ENCODE measurements around the gene MEX3A.
"Not testable (repeated sequence)": the region's sequence is repeated elsewhere in the genome, so short reads cannot be mapped to it uniquely, and the experiment has no call there.

MEX3A gene

DNA sequence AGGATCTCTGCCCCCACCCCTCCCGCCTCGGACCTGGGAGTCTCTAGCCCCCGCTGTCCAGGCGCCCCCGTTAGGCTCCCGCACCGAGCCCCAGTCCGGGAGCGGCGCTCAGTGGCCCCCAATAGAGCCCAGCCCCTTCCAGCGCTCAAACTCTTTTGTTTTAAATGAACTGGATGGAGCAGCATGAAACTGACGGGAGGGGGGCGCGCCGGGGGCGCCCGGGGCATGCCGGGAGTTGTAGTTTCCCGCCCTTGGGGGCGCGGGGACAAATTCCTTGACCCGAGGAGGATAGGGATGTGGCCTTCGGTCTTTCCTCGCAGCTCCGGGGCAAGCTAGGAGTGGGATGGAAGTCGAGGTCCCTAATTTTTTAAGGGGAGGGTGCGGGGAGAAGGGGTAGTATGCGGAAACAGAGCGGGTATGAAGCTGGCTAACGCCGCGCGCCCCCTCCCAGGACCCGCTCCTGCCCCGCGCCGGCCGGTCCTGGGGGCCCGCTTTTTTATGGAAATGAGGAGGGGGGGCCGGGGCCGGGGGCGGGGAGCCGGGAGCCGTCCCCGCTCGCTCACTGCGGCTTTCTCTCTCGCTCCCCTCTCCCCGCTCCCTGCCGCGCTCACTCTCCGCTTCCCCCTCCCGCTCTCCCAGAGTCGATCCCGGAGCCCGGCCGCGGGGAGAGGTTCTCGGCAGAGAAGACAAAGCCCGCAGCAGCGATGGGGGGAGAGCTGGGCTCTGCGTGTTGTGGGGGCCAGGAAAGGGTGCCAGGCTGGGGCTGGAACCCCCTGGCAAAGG is at the start of gene MEX3A:
Gene MEX3A, minus strand, starts transcription at position 157 of the 783 bp plus-strand sequence. CDS start 467 bp downstream, outside the sequence.
- DNase-seq (ENCODE audit: low read depth), result no peak

- DNase-seq (ENCODE audit: low read depth), result no peak
Observed at GRCh38 chr1:156130578-156130942, 48.3 kb upstream of the MEX3A start.

DNA sequence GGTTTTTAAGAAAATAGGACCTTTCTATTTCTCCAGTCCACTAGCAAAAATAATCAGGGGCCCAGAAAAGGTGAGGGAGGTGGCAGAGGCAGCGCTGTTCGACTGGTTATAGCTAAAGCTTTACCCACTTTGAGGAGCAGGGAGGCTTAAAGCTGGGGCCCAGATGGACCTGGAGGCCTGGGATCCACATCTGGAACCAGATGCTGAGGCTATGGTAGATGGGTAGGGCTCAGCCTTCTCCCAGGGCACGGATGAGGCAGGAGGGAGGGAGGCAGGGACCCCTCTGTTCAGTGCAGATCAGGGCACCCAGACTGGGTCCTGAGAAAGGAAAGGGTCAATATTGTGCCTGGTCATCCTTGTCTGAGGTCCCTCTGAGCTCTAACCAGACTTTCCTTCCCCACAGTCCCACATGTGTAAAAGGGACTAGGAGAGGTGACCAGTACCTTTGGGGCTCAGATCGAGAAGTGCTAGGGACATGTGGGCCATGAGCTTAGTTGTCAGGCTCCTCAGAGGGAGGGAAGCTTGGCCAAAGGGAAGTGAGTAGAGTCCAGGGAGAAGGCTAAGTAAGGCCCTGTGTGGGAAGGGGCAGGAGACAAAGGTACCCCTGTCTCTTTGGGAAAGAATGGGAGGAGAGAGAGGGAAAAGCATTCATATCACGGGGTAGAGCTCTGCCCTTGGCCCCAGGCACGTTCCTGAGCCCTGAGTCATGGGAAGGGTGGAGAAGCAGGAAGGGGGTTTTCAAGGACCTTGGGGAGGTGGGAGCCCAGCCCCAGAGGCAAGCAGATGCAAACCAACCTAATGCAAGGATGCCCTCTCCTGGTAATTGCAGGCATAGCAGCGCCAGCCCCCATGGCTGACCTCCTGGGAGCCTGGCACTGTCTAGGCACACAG is 47.7 kb upstream of the MEX3A start:
- DNase-seq (ENCODE audit: low read depth), result no peak

DNA sequence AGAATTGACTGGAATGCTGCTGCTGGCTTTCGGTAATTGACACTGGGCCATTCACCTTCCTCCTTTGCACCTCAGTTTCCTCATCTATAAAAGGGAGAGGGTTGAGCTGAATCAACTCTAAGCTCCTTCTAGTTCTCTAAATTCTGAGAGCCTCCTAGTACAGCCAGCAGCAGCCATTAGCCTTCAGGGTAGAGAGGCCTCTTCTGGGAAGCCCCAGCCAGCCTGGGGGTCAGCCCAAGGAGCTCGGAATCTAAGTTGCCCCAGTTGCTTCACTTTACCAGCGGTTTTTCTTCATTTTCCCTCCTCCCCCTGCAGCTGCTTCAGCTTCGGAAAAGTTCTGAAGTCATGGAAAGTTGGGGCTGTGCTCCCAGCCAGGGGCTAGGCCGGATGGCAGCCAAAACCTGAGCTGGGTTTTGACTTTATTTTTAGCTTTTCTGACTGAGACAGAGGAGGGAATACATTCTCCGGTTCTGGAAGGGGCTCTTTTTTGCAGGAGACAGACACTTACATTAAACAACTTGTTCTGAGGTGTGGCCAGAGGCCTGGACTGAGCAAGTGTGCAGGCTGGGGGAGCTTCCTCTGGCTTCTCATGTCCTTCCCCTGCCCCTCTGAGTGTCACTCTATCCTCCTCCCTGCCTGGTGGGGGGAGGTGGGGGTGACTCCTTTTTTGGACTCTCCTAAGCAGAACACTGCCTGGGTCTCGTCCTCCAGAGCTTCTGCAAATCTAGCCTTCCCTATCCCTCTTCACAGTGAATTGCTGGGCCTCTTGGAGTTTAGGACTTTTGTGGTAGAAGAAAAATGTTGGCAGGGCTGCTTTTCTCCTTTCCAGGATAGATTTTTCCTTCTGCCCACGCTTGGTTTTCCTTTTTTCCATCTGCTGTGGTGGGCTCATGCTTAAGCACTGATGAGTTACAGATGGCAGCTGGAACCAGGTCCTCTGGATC is 46.7 kb upstream of the MEX3A start:
- DNase-seq (ENCODE audit: low read depth), result no peak

GRCh38 chr1:156128308-156128653 is 46.0 kb upstream of the MEX3A start:
- no peak for DNase-seq (ENCODE audit: low read depth)

DNA sequence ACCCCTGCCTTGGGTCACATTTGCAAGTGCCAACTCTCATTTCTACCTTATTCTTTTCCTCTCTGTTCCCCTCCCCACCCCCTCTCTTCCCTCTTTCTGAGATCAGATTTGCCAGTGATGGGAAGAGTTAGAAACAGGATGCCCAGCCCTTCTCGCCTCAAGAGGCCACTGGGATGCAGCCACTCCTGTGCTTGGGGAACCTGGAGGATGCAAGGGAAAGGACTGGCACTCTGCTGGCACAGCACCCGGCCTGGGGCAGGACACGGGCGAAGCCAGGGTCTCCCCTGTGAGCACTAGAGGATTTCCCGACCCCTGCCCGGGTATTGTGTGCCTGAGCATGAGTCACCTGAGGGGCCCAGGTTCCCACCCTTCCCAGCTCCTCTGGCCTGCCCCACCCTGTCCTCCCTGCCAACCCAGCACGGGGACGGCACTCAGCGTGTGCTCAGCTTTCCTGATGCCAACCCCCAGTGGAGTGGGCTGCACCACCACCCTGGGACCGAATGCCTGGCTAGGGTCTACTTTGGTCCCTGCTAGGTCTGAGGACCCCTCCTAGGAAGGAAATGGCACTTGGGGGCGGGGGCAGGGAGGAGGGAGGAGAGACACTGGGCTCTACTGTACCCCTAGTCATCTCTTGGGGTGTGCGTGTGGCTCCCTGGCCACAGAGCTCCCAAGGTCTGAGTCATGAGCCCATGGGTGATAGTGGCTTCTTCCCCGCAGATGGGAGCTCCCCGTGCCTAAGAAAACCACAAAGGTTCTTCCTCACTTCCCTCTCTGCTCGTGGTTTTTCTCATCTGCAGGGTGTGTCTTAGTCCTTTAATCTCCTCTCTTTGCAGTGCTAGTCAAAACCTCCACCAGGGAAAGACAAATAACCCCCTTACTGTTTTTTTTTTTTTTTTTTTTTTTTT is 44.6 kb upstream of the MEX3A start:
- no peak for DNase-seq (ENCODE audit: low read depth)

DNA sequence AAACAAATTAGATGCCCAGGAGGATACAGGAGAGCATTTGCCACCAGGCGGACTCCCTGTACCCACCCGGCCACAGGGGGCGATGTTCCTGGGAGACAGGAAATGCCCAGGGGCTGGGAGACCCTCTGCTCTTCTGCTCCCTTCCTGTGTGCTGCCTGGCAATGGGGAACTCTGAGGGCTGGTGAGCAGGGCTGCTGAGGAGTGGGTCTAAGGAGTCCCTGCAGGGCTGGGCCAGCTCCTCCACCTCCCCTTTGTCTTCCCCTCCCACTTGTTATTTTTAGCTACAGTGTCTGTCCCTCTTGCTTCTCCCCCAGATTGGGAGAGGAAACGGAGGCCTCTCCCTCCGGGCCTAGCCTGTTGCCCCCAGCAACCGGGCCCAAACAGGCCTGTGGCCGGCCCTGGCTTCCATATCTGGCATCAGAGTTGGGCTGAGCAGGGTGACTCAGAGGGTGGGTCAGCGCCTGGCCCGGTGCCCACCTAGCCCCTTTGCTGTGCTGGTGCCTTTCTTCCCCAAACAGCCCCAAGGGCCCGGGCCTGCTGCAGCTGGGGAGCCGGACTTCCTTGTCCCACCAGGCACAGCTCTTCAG is 43.9 kb upstream of the MEX3A start:
- DNase-seq (ENCODE audit: low read depth), result peak; percentile 74

DNA sequence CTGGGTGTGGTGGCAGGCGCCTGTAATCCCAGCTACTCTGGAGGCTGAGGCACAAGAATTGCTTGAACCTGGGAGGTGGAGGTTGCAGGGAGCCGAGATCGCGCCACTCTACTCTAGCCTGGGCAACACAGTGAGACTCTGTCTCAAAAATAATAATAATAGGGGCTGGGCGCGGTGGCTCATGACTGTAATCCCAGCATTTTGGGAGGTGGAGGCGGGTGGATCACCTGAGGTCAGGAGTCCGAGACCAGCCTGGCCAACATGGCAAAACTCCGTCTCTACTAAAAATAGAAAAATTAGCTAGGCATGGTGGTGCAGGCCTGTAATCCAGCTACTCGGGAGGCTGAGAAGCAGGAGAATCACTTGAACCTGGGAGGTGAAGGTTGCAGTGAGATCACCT is 43.3 kb upstream of the MEX3A start:
- not testable (repeated sequence) for DNase-seq (ENCODE audit: low read depth)

GRCh38 chr1:156124557-156125483 is 42.6 kb upstream of the MEX3A start:
- no peak for DNase-seq (ENCODE audit: low read depth)

DNA sequence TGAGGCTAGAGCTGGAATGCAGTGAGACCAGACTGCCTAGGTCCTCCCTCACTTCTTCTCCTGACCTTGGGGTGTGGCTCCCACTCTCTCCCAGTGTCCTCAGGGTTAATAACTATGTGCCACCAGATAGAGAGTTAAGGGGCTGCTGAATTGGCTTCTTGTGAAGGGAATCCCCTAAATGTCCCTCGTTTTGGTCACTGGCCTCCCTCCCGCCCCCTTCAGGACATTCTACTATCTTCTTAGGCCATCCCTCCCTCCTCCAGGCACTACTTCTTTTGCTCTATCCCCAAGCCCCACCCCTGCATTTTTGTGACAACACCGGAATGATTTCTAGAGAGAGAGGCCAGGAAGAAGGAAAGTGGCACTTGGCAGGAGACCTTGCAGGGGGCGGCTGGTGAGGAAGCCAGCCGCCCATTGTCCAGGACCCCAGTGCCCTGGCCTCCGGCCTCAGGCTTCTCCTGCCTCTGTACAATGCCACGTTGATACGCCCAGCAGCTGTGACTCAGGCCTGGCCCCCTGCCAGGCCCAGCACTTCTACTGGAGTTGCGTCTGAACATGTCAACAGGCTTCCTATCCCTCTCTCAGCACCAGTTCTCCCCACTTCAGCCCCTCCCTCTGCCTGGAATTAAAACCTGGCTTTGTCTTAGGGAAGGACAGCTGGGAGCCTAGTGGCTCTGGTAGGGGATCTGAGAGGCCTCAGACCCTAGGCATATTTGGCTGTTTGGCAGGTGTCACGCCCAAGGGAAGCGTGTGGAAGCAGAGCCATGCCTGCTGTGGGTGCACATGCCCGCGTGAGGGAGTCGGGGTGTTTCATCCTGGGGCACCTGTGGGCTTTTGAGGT is 41.3 kb upstream of the MEX3A start:
- DNase-seq (ENCODE audit: low read depth), result peak; percentile 65

DNA sequence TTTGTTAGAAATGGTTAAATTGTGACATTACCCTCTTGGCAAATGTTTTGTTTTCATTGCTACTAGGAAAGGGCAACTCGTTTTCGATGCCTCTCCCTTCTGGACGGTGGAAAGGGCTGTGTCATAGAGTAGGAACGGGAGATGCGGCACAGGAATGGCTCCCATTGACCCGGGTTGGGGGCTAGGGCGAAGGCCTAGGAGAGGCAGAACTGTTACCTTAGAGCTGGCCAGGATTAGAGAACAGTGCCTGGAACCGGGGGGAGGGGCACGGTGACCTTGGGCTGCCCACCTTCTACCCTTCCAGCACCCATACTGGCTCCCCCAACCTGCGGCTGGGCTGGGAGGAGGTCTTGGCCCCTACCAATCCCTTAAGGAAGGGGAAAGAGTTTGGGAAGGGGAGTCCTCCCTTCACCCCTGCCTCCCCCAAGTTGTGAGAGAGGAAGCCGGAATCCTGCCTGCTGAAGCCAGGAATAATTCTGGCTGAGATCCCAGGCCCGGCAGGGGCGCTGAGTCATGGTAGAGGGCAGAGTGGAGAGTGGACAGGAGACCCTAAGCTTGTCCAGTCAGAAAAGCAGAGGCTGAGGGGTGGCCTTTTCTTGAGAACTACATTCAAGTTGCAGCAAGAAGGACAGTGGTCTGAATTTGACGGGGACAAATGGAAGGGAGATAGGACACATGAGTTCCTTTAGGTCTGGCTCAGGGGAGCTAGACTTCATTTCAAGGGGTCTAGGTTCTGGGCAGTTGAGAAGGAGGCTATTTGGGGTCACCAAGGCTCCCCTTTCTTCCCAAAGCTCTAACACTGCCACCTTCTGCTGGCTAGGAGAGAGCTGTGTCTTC is 40.5 kb upstream of the MEX3A start:
- no peak for DNase-seq (ENCODE audit: low read depth)

DNA sequence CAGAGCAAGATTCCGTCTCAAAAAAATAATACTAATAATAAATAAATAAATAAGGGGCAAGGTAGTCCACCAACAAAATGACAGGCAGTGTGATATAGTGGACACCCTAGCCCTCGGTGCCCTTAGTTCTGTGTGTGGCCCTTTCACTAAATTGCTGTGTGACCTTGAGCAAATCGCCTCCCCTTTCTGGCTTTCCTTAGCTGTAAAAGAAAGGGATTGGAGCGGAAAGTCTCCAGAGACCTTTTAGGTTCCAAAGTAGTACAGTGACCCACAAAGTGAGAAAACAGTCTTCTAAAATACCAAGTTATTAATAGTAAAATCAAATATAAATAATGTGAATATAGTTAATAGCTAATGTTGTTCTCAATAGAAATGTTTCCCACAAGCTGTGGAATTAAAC is 39.8 kb upstream of the MEX3A start:
- no peak for DNase-seq (ENCODE audit: low read depth)

DNA sequence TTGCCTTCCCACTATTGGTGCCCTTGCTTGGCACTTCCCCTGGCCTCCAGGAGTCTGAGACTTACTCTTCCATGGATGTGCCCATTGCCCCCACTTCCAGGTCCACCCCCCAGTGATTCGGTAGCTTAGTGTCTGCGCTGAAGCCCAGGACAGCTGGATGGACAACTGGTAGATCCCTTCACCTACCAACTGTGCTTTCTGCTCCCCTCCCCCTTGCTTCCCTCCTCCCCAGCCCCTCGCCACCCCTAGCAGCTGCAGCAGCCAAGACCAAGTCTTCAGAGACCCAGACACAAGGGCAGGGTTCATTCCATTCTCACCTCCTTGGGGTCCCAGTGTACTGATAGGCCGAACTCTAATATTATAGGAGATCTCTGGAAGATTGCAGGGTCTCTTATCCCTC is 39.2 kb upstream of the MEX3A start:
- DNase-seq (ENCODE audit: low read depth), result no peak

DNA sequence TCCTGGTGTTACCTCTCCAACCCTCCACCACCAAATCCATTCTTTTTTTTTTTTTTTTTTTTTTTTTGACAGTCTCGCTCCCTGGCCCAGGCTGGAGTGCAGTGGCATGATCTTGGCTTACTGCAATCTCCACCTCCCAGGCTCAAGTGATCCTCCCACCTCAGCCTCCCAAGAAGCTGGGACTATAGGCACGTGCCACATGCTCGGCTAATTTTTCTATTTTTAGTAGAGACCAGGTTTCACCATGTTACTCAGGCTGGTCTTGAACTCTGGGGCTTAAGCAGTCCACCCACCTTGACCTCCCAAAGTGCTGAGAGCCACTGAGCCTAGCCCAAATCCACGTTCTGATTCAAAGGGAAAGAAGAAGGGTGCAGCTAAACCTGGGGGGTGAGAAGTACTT is 38.7 kb upstream of the MEX3A start:
- DNase-seq (ENCODE audit: low read depth), result not testable (repeated sequence)

GRCh38 chr1:156120318-156120717 is 38.1 kb upstream of the MEX3A start:
- no peak for DNase-seq (ENCODE audit: low read depth)

GRCh38 chr1:156119503-156120209 is 37.4 kb upstream of the MEX3A start:
- DNase-seq (ENCODE audit: low read depth), result no peak
